ENCODE measurements around the gene MTCH1.

Gene MTCH1

GRCh38 chr6:36929607-36930006, 56.4 kb downstream of the MTCH1 start:
- DNase-seq (ENCODE audit: extremely low spot score) = no peak
- TF ChIP-seq FOXM1 (IDR thresholded peaks at IDR 0.05; ENCODE audit: borderline replicate concordance) (no peak), ARNT (IDR thresholded peaks at IDR 0.05) (no peak), TARDBP (IDR thresholded peaks at IDR 0.05) (no peak), CTBP1 (IDR thresholded peaks at IDR 0.05; ENCODE audit: borderline replicate concordance) (no peak)
- ChIA-PET CTCF (no interaction called here), POLR2A (no interaction called here)

DNA sequence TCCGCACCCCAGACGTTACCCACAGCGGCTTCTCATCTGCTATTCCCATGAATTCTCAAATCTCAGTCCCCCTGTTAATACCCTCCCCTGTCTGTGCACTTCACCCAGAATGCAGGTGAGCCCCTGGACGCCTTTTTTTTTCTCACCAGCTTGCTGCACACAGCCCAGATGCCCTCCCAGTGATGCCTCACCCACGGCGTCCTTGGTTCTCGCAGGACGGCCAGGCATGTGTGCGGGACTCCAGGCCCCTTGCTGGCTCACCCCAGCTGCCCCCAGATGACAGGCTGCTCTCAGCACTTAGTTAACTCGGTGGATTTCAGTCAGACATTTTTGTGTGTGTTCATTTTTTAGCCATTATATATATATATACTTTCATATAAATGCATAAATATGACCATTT, 56.8 kb downstream of the MTCH1 start:
- CTCF ChIA-PET = no interaction called here
- DNase-seq (ENCODE audit: extremely low spot score) = no peak
- TF ChIP-seq ELF4 (IDR thresholded peaks at IDR 0.05) (no peak), BHLHE40 (IDR thresholded peaks at IDR 0.05; ENCODE audit: borderline replicate concordance) (no peak), SP1 (IDR thresholded peaks at IDR 0.05) (no peak), FOXK2 (IDR thresholded peaks at IDR 0.05) (no peak), FOXA1 (IDR thresholded peaks at IDR 0.05) (no peak), HDGF (IDR thresholded peaks at IDR 0.05; ENCODE audit: borderline replicate concordance) (no peak), ZNF384 (IDR thresholded peaks at IDR 0.05) (no peak), SUZ12 (IDR thresholded peaks at IDR 0.05) (no peak), FOXM1 (IDR thresholded peaks at IDR 0.05; ENCODE audit: borderline replicate concordance) (no peak), NFRKB (IDR thresholded peaks at IDR 0.05) (no peak), CTBP1 (IDR thresholded peaks at IDR 0.05; ENCODE audit: borderline replicate concordance) (no peak), TARDBP (IDR thresholded peaks at IDR 0.05) (no peak), L3MBTL2 (conservative IDR thresholded peaks at IDR 0.05) (no peak), ARNT (IDR thresholded peaks at IDR 0.05) (no peak), LEF1 (IDR thresholded peaks at IDR 0.05; ENCODE audit: borderline replicate concordance) (no peak)
- TF ChIP-seq, protein P1, sequence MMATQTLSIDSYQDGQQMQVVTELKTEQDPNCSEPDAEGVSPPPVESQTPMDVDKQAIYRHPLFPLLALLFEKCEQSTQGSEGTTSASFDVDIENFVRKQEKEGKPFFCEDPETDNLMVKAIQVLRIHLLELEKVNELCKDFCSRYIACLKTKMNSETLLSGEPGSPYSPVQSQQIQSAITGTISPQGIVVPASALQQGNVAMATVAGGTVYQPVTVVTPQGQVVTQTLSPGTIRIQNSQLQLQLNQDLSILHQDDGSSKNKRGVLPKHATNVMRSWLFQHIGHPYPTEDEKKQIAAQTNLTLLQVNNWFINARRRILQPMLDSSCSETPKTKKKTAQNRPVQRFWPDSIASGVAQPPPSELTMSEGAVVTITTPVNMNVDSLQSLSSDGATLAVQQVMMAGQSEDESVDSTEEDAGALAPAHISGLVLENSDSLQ (IDR thresholded peaks at IDR 0.05) = no peak
- POLR2A ChIA-PET = no interaction called here

DNA sequence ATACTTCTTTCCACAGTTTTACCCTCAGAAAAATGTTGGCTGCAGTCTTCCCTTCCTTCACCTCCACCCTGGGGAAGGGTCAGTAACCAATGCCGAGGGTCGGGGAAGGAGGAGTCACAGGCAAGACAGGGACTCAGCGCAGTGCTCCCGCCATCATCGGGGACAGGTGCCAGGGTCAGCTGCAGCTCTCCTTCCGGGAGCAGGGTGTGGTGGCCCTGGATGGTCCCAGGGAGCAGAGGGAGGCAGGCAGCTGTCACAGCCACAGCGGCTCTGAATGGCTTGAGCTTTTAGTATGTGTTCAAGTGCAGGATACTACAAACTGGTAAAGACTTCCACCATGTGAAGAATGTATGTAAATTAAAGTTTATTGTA, 57.5 kb downstream of the MTCH1 start:
- DNase-seq (ENCODE audit: extremely low spot score) = no peak
- ChIA-PET CTCF (no interaction called here), POLR2A (no interaction called here)
- TF ChIP-seq ARNT (IDR thresholded peaks at IDR 0.05) = no peak
- no peak for TF ChIP-seq TARDBP (IDR thresholded peaks at IDR 0.05)
- TF ChIP-seq ELF4 (IDR thresholded peaks at IDR 0.05) = no peak
- TF ChIP-seq, protein P1 (IDR thresholded peaks at IDR 0.05) = no peak
- no peak for TF ChIP-seq FOXK2 (IDR thresholded peaks at IDR 0.05)
- TF ChIP-seq FOXM1 (IDR thresholded peaks at IDR 0.05; ENCODE audit: borderline replicate concordance) = no peak
- no peak for TF ChIP-seq NFRKB (IDR thresholded peaks at IDR 0.05)
- TF ChIP-seq HDGF (IDR thresholded peaks at IDR 0.05; ENCODE audit: borderline replicate concordance) = no peak
- TF ChIP-seq LEF1 (IDR thresholded peaks at IDR 0.05; ENCODE audit: borderline replicate concordance) = no peak
- TF ChIP-seq FOXA1 (IDR thresholded peaks at IDR 0.05) = no peak
- no peak for TF ChIP-seq CTBP1 (IDR thresholded peaks at IDR 0.05; ENCODE audit: borderline replicate concordance)
- TF ChIP-seq SUZ12 (IDR thresholded peaks at IDR 0.05) = no peak
- TF ChIP-seq SP1 (IDR thresholded peaks at IDR 0.05) = no peak
- no peak for TF ChIP-seq L3MBTL2 (conservative IDR thresholded peaks at IDR 0.05)
- no peak for TF ChIP-seq ZNF384 (IDR thresholded peaks at IDR 0.05)
- TF ChIP-seq BHLHE40 (IDR thresholded peaks at IDR 0.05; ENCODE audit: borderline replicate concordance) = no peak

- TF ChIP-seq CTBP1 (IDR thresholded peaks at IDR 0.05; ENCODE audit: borderline replicate concordance) (no peak), FOXM1 (IDR thresholded peaks at IDR 0.05; ENCODE audit: borderline replicate concordance) (no peak), SP1 (IDR thresholded peaks at IDR 0.05) (no peak), ZNF384 (IDR thresholded peaks at IDR 0.05) (no peak), TARDBP (IDR thresholded peaks at IDR 0.05) (no peak), ELF4 (IDR thresholded peaks at IDR 0.05) (no peak)
- TF ChIP-seq, protein P1 (IDR thresholded peaks at IDR 0.05) = no peak
- DNase-seq (ENCODE audit: extremely low spot score) = no peak
- CTCF ChIA-PET = no interaction called here
- POLR2A ChIA-PET = interaction anchor here (0.9 kb wide), 1 partner anchor 58 kb away, joined by 3 read pairs; the partner anchor contains the start of gene MTCH1
Observed at GRCh38 chr6:36927691-36928546, 58.1 kb downstream of the MTCH1 start.

GRCh38 chr6:36926708-36927513, 59.1 kb downstream of the MTCH1 start:
- ChIA-PET CTCF (no interaction called here), POLR2A (interaction anchor here (0.9 kb wide), 1 partner anchor 59 kb away, joined by 3 read pairs; the partner anchor contains the start of gene MTCH1)
- no peak for DNase-seq (ENCODE audit: extremely low spot score)
- no peak for TF ChIP-seq BHLHE40 (IDR thresholded peaks at IDR 0.05; ENCODE audit: borderline replicate concordance)
- no peak for TF ChIP-seq FOXK2 (IDR thresholded peaks at IDR 0.05)

DNA sequence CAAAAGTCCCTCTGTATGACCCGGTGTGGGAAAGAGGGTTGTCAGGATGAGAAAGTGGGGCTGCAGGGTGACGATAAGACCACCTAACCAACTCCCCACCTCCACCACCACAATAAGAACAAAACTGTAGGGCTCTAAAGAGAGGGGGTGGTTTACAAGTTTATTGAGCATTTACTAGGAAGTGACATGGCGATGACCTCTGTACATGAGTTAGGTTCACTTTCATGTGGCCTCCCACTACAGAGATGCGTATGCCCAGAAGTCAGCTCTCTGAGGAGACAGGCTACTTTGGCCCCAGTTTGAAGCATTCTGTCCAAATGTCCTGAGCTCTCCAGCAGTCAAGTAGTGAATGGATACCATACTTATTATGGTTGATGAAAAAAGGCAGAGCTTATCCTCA, 60.2 kb downstream of the MTCH1 start:
- ChIA-PET POLR2A (no interaction called here), CTCF (no interaction called here)
- DNase-seq (ENCODE audit: extremely low spot score) = no peak
- TF ChIP-seq ARNT (IDR thresholded peaks at IDR 0.05) = no peak
- no peak for TF ChIP-seq TARDBP (IDR thresholded peaks at IDR 0.05)
- TF ChIP-seq, protein P1 (IDR thresholded peaks at IDR 0.05) = no peak
- no peak for TF ChIP-seq FOXK2 (IDR thresholded peaks at IDR 0.05)
- TF ChIP-seq SP1 (IDR thresholded peaks at IDR 0.05) = no peak
- TF ChIP-seq L3MBTL2 (conservative IDR thresholded peaks at IDR 0.05) = no peak

All from HEK293T (cell line).